CD4-positive, alpha-beta T cell treated with Interleukin-21 for 1 hour (primary cell): ENCODE measurements around the gene SMARCC1.

Source experiments
- DNase-seq: peaks from one replicate; pipeline ENCODE4 v3.0.0-alpha.2; 2020

The SMARCC1 gene

GRCh38 chr3:47581835-47582234 lies 199.9 kb downstream of the SMARCC1 start:
- DNase-seq, result no peak

GRCh38 chr3:47581422-47581821 lies 200.3 kb downstream of the SMARCC1 start:
- DNase-seq, result no peak

- no peak for DNase-seq
These were observed 201.2 kb downstream of the SMARCC1 start for GRCh38 chr3:47580481-47580880.

GRCh38 chr3:47579875-47580274 lies 201.8 kb downstream of the SMARCC1 start:
- no peak for DNase-seq

- DNase-seq, result peak; percentile 30
These were observed 202.7 kb downstream of the SMARCC1 start, which contains the start of gene CSPG5 for GRCh38 chr3:47578691-47579632. Gene CSPG5, minus strand, starts transcription at chr3:47578865. Its CDS starts 172 bp downstream, at chr3:47578693.

GRCh38 chr3:47578119-47578632 lies 203.5 kb downstream of the SMARCC1 start:
- DNase-seq, result peak; percentile 60

- DNase-seq, result no peak
These were observed 204.0 kb downstream of the SMARCC1 start for GRCh38 chr3:47577583-47578118.

- DNase-seq, result no peak
These were observed 208.2 kb downstream of the SMARCC1 start for GRCh38 chr3:47573190-47574172.

GRCh38 chr3:47571391-47572175 lies 210.1 kb downstream of the SMARCC1 start:
- DNase-seq, result no peak

GRCh38 chr3:47568901-47569300 lies 212.8 kb downstream of the SMARCC1 start:
- no peak for DNase-seq

- no peak for DNase-seq
These were observed 214.5 kb downstream of the SMARCC1 start for GRCh38 chr3:47567149-47567548.

- no peak for DNase-seq
These were observed 215.0 kb downstream of the SMARCC1 start for GRCh38 chr3:47566667-47567066.

GRCh38 chr3:47565734-47566550 lies 215.8 kb downstream of the SMARCC1 start:
- DNase-seq, result no peak

- DNase-seq, result no peak
These were observed 225.3 kb downstream of the SMARCC1 start for GRCh38 chr3:47556351-47556750.

- no peak for DNase-seq
These were observed 227.4 kb downstream of the SMARCC1 start for GRCh38 chr3:47554335-47554734.

GRCh38 chr3:47553407-47553806 lies 228.3 kb downstream of the SMARCC1 start:
- DNase-seq, result no peak

- no peak for DNase-seq
These were observed 239.1 kb downstream of the SMARCC1 start for GRCh38 chr3:47542471-47543173.

GRCh38 chr3:47541583-47542108 lies 240.0 kb downstream of the SMARCC1 start:
- DNase-seq, result no peak

GRCh38 chr3:47540281-47540680 lies 241.4 kb downstream of the SMARCC1 start:
- DNase-seq, result no peak

- no peak for DNase-seq
These were observed 244.7 kb downstream of the SMARCC1 start for GRCh38 chr3:47536967-47537366.
